Measurements from ENCODE around the gene P2RX5.

DNA sequence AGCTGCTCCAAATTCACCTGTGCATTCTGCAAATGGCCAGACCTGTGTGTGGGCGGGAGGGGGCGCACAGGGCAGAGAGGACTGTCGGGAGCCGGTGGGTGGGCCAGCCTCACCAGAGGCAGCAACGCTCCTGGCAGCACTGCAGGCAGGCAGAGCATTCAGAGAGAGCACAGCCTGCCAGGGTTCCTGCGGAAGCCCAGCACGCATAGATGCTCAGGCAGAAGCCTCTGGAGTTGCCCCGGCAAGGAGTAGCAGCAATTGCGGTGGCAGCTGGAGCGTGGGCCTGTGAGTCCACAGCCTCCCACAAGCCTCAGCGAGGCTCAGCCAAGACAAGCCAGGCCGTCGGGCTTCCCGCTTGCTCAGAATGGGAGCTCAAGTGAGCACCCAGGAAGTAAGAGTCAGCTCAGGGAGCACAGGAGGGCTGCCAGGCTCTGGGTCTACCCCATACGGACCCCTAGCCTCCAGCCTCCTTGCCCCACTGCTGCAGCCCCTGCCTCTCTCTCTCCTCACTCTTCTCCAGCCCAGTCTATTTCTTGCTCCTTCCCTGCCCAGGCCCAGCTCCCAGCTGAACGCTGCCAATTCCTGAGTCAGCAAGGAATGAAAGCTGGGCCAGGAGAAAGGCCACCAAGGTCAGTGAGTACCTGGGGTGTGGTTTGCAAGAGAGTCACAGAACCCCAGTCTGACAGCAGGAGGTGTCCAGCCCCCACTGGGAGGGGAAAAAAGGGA is 17.7 kb downstream of the P2RX5 start:
- TF ChIP-seq, protein P1, sequence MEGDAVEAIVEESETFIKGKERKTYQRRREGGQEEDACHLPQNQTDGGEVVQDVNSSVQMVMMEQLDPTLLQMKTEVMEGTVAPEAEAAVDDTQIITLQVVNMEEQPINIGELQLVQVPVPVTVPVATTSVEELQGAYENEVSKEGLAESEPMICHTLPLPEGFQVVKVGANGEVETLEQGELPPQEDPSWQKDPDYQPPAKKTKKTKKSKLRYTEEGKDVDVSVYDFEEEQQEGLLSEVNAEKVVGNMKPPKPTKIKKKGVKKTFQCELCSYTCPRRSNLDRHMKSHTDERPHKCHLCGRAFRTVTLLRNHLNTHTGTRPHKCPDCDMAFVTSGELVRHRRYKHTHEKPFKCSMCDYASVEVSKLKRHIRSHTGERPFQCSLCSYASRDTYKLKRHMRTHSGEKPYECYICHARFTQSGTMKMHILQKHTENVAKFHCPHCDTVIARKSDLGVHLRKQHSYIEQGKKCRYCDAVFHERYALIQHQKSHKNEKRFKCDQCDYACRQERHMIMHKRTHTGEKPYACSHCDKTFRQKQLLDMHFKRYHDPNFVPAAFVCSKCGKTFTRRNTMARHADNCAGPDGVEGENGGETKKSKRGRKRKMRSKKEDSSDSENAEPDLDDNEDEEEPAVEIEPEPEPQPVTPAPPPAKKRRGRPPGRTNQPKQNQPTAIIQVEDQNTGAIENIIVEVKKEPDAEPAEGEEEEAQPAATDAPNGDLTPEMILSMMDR (conservative IDR thresholded peaks at IDR 0.05; ENCODE audit: low read length), result no peak
- no peak for TF ChIP-seq EZH2phosphoT487 (IDR thresholded peaks at IDR 0.05; ENCODE audit: borderline replicate concordance)

Measured in Loucy (cell line).